Endothelial cell of umbilical vein (primary cell): Measurements from ENCODE around the gene CPT1A. TPM values are rescaled to one million over a fixed set of nuclear protein-coding genes. Genes with fewer than 3 reads are reported as not detected.

Source experiments
- BruUV-seq: library from RNA; stranded (reverse); fragments of 400-500 nt; replicated peaks from 2 replicates; lab custom pipeline; 2021; lab: Mats Ljungman, UMichigan
- CTCF ChIA-PET: fragments of 300-600, 350-600 bp; sonication (Branson Sonifier 250); formaldehyde crosslinking; loops from one replicate; lab custom pipeline; 2021; ENCODE audit warnings: antibody characterized with exemption, inconsistent platforms; lab: Charles Lee
- POLR2A ChIA-PET: fragments of 300-600, 350-600 bp; sonication (Branson Sonifier 250); formaldehyde crosslinking; loops from one replicate; lab custom pipeline; 2021; ENCODE audit warnings: antibody characterized with exemption, inconsistent platforms; lab: Charles Lee
- DNase-seq: peaks from one replicate; pipeline ENCODE4 v3.0.0-alpha.2; 2011; ENCODE audit warnings: low read depth, low spot score
- FAIRE-seq: peaks from 2 replicates; lab custom pipeline; 2011; peaks lifted over from hg19 to GRCh38; lab: Jason Lieb, UNC
- H2AFZ ChIP-seq: 2 replicates; pipeline ENCODE4 v1.6.0; 2012; ENCODE audit warnings: low read depth, low read length, control low read depth, inconsistent platforms
- H3K27ac ChIP-seq: 2 replicates; pipeline ENCODE4 v1.5.1; 2011; ENCODE audit warnings: low read depth, mild to moderate bottlenecking, control low read depth, low read length, moderate library complexity; ENCODE audit not compliant: insufficient read depth
- H3K27me3 ChIP-seq, 2 experiments: 2 replicates each; pipeline versions ENCODE4 v1.6.0 to v1.6.1; 2011; ENCODE audit warnings: low read length in 2 of 2, mixed read lengths in 1 of 2; ENCODE audit not compliant: control insufficient read depth in 2 of 2, insufficient read depth in 2 of 2
- H3K36me3 ChIP-seq, 2 experiments: 2 replicates in 1 of 2; 3 replicates in 1 of 2; pipeline ENCODE4 v1.5.1; 2011; ENCODE audit warnings: low read length in 2 of 2, mild to moderate bottlenecking in 1 of 2, moderate library complexity in 1 of 2; ENCODE audit not compliant: control insufficient read depth in 2 of 2, insufficient read depth in 2 of 2; ENCODE audit errors: extremely low read depth in 1 of 2
- H3K4me1 ChIP-seq: 3 replicates; pipeline ENCODE4 v1.5.1; 2011; ENCODE audit warnings: mild to moderate bottlenecking, low read length; ENCODE audit not compliant: control insufficient read depth, insufficient read depth; ENCODE audit errors: extremely low read depth
- H3K4me2 ChIP-seq: 2 replicates; pipeline ENCODE4 v1.6.1; 2011; ENCODE audit warnings: low read length, control low read depth, mixed read lengths; ENCODE audit not compliant: insufficient read depth
- H3K4me3 ChIP-seq, 3 experiments: fragments of 200-600 bp in 1 of 3; sonication (generic), shearing (Covaris generic) in 1 of 3; replicated peaks in 1 of 3; 2 replicates each; pipeline ENCODE4 v1.5.1; 2011 to 2016; ENCODE audit warnings: control low read depth in 3 of 3, low read length in 3 of 3, mild to moderate bottlenecking in 2 of 3, inconsistent platforms in 1 of 3, low read depth in 1 of 3, moderate library complexity in 1 of 3; ENCODE audit not compliant: insufficient read depth in 1 of 3
- H3K79me2 ChIP-seq: 2 replicates; pipeline ENCODE4 v1.6.0; 2012; ENCODE audit warnings: low read length, inconsistent platforms; ENCODE audit not compliant: control insufficient read depth, insufficient read depth
- H3K9ac ChIP-seq: replicated peaks from 2 replicates; pipeline ENCODE3; 2011; ENCODE audit warnings: low read length, control low read depth; ENCODE audit not compliant: insufficient read depth; ENCODE audit errors: extremely low read depth
- H3K9me1 ChIP-seq: replicated peaks from 3 replicates; pipeline ENCODE4 v1.6.0; 2011; ENCODE audit warnings: mild to moderate bottlenecking, low read length; ENCODE audit not compliant: control insufficient read depth, insufficient read depth; ENCODE audit errors: extremely low read depth
- H3K9me3 ChIP-seq: replicated peaks from 2 replicates; pipeline ENCODE4 v1.5.1; 2012; ENCODE audit warnings: low read length, inconsistent platforms; ENCODE audit not compliant: control insufficient read depth, insufficient read depth
- H4K20me1 ChIP-seq: replicated peaks from 2 replicates; pipeline ENCODE3; 2011; ENCODE audit warnings: mild to moderate bottlenecking, low read length; ENCODE audit not compliant: control insufficient read depth, insufficient read depth; ENCODE audit errors: extremely low read depth
- EZH2 ChIP-seq: IDR thresholded peaks from 2 replicates; pipeline ENCODE4 v1.6.1; 2012; ENCODE audit warnings: borderline replicate concordance, low read depth, mild to moderate bottlenecking, moderate library complexity, low read length, inconsistent platforms; ENCODE audit not compliant: severe bottlenecking
- FOS ChIP-seq: IDR thresholded peaks from 2 replicates; pipeline ENCODE4 v1.6.1; 2011; ENCODE audit warnings: mild to moderate bottlenecking, low read length, moderate library complexity, borderline replicate concordance; ENCODE audit not compliant: insufficient read depth
- GATA2 ChIP-seq: IDR thresholded peaks from 2 replicates; pipeline ENCODE4 v1.7.0; 2011; ENCODE audit warnings: low read depth, mild to moderate bottlenecking, moderate library complexity, mixed read lengths, low read length; ENCODE audit not compliant: insufficient read length, insufficient read depth
- JUN ChIP-seq: IDR thresholded peaks from 2 replicates; pipeline ENCODE4 v1.6.1; 2011; ENCODE audit warnings: borderline replicate concordance, low read depth; ENCODE audit not compliant: insufficient read length, insufficient read depth
- MYC ChIP-seq: IDR thresholded peaks from one replicate; pipeline ENCODE4 v1.6.1; 2011; ENCODE audit warnings: mild to moderate bottlenecking, low read depth, low read length
- POLR2A ChIP-seq: IDR thresholded peaks from 2 replicates; pipeline ENCODE4 v1.6.1; 2012; ENCODE audit warnings: low read depth, mild to moderate bottlenecking, control low read depth, low read length
- dilution Hi-C: fragments of 300-500 bp; cut with MboI; formaldehyde crosslinking; loops from one replicate; pipeline ENCODE4 v1.15.0; 2019; ENCODE audit warnings: low sequenced_read_pairs; ENCODE audit not compliant: extremely low pct_ligation_motif_present
- intact Hi-C: fragments of 100-400 bp; cut with micrococcal nuclease; formaldehyde crosslinking; loops from one replicate; pipeline ENCODE4 v1.10.0; 2022
- polyA plus RNA-seq, 4 experiments: library from polyadenylated mRNA; depleted of rRNA in 3 of 4; stranded (reverse) in 3 of 4; unstranded in 1 of 4; fragments of >200 nt; gene quantifications; 2 replicates each; pipeline versions ENCODE4 v1.2.1 to v1.2.3, GENCODE V29; 2011 to 2012; ENCODE audit warnings: missing spikeins in 1 of 4
- total RNA-seq: library from RNA; stranded (reverse); gene quantifications from 2 replicates; pipeline ENCODE4 v1.2.3, GENCODE V29; 2021
- TF ChIP-seq, protein P1 (sequence below), 2 donors: IDR thresholded peaks; 1 replicate in 1 of 2; 2 replicates in 1 of 2; pipeline ENCODE4 v1.5.1; 2011; ENCODE audit warnings: low read length in 2 of 2, mild to moderate bottlenecking in 2 of 2, moderate library complexity in 2 of 2, control low read depth in 1 of 2, inconsistent platforms in 1 of 2, low read depth in 1 of 2; ENCODE audit not compliant: insufficient read depth in 1 of 2; ENCODE audit errors: extremely low read depth in 1 of 2

The CPT1A gene
- total and polyA plus RNA-seq, 2 donors (not counting 3 experiments of a cell fraction or from before 2014, with no cell fraction given) = 26.3 to 62.1 TPM

DNA sequence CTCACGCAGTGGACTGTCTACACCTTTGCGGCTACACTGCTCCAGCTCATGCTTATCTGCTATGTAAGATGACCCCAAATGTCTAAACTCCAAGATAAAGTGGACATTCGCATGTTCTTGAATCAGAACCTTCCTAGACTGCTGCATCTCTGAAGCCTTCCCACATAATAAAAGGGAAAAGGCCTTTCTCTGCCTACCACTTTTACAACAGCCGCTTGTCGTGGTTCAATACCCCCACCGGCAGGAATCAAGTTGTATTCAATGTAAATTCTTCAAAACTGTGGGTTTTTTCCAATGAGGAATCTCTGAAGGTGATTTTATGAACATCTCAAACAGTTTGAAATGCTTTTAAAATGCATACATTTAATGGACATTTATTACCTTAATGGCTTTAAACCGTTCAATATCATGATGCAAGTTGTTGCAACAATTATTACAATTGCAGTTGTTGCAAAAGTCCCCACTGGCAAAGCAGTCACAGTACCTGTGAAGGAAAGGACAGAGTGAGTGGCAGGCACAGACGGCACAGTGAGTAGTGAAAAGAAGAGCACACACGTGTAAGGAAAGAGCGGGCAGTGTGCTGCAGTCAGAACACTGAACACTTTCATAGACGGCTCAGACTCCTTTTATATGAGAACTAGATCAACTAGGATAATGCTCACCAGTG, 126.1 kb downstream of the CPT1A start:
- no peaks in the 10 kb centered on the region for H3K36me3 ChIP-seq
- TF ChIP-seq, protein P1, sequence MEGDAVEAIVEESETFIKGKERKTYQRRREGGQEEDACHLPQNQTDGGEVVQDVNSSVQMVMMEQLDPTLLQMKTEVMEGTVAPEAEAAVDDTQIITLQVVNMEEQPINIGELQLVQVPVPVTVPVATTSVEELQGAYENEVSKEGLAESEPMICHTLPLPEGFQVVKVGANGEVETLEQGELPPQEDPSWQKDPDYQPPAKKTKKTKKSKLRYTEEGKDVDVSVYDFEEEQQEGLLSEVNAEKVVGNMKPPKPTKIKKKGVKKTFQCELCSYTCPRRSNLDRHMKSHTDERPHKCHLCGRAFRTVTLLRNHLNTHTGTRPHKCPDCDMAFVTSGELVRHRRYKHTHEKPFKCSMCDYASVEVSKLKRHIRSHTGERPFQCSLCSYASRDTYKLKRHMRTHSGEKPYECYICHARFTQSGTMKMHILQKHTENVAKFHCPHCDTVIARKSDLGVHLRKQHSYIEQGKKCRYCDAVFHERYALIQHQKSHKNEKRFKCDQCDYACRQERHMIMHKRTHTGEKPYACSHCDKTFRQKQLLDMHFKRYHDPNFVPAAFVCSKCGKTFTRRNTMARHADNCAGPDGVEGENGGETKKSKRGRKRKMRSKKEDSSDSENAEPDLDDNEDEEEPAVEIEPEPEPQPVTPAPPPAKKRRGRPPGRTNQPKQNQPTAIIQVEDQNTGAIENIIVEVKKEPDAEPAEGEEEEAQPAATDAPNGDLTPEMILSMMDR (IDR thresholded peaks at IDR 0.05; ENCODE audit: extremely low read depth in 1 of 2, insufficient read depth in 1 of 2, low read depth in 1 of 2, low read length in 2 of 2) = no peak
- no peak for TF ChIP-seq FOS
- TF ChIP-seq EZH2 = no peak
- TF ChIP-seq JUN = no peak
- no peak for TF ChIP-seq MYC
- no peak for TF ChIP-seq GATA2
- no peak for TF ChIP-seq POLR2A
- H3K79me2 ChIP-seq = no peaks in the 10 kb centered on the region
- no peaks in the 10 kb centered on the region for H3K9me1 ChIP-seq
- H3K9ac ChIP-seq = no peak overlapping the region
- intact Hi-C loops (no loop called here), dilution Hi-C loops (no loop called here)
- H3K9me3 ChIP-seq = no peaks in the 10 kb centered on the region
- no peak overlapping the region for H3K4me3 ChIP-seq
- no peak overlapping the region for H3K27ac ChIP-seq
- peaks cover 14 to 19% of the 10 kb centered on the region in 2 experiments for H3K27me3 ChIP-seq
- H3K4me1 ChIP-seq = no peaks in the 10 kb centered on the region
- DNase-seq (no peak), FAIRE-seq (no peak)
- H2AFZ ChIP-seq = no peak overlapping the region
- no peaks in the 10 kb centered on the region for H4K20me1 ChIP-seq
- ChIA-PET CTCF (interaction anchor here (1.7 kb wide), 1 partner anchor 8 kb away, joined by 6 read pairs; no protein-coding TSS in a partner anchor), POLR2A (no interaction called here)
- no TSS peak for BruUV-seq
- H3K4me2 ChIP-seq = no peak overlapping the region
